Iris pigment epithelial cell (primary cell): ENCODE measurements around the gene ZBTB9.
A peak's percentile ranks its signal among the peaks of the same experiment; 100 is the strongest.

Experiments used
- DNase-seq: peaks from one replicate; pipeline ENCODE4 v3.0.0-alpha.2; 2011; ENCODE audit warnings: low read depth

The ZBTB9 gene

GRCh38 chr6:33418690-33419291 is 35.6 kb upstream of the ZBTB9 start:
- peak; percentile 59 for DNase-seq

DNA sequence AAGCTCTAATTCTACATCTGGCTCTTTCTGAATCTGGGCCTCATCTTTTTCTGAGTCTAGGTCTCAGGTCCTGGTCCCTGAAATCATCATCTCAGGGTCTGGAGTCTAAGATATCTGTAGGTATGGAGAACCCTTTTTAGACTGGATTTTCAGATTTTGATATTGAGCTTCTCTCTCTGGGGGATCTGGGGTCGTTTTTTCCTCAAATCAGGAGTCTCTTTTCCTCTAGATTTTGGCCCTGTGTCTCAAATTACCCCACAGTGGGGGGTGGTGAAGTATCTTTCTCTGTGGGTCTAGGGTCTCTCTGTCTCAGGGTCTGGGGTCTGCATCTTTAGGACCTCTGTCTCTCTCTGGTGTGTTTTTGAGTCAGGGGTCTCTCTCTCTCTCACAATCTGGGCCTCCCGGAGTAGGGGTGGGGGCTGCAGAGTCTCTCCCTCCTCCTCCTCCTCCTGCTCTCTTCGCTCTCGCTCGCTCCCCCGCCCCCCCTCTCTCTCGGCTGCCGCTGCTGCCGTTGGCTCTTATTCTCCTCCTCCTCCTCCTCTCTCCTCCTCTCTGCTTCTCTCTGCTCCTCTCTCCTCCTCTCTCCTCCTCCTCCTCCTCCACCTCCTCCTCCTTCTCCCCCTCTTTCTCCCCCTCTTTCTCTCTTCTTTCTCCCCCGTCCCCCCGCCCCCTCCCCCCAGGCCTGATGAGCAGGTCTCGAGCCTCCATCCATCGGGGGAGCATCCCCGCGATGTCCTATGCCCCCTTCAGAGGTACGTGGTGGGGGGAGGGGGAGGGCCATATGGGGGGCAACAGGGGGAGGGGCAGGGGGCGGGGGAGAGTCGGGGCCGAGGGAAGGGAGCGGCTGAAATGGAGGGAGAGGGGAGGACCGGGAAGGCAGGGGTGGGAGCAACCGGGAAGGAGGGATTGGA is 34.5 kb upstream of the ZBTB9 start, which contains the start of gene SYNGAP1:
SYNGAP1 (plus strand) TSS at position 486 of the 911 bp plus-strand sequence; CDS start at position 686, 200 bp downstream.
- DNase-seq, result peak; percentile 58

DNA sequence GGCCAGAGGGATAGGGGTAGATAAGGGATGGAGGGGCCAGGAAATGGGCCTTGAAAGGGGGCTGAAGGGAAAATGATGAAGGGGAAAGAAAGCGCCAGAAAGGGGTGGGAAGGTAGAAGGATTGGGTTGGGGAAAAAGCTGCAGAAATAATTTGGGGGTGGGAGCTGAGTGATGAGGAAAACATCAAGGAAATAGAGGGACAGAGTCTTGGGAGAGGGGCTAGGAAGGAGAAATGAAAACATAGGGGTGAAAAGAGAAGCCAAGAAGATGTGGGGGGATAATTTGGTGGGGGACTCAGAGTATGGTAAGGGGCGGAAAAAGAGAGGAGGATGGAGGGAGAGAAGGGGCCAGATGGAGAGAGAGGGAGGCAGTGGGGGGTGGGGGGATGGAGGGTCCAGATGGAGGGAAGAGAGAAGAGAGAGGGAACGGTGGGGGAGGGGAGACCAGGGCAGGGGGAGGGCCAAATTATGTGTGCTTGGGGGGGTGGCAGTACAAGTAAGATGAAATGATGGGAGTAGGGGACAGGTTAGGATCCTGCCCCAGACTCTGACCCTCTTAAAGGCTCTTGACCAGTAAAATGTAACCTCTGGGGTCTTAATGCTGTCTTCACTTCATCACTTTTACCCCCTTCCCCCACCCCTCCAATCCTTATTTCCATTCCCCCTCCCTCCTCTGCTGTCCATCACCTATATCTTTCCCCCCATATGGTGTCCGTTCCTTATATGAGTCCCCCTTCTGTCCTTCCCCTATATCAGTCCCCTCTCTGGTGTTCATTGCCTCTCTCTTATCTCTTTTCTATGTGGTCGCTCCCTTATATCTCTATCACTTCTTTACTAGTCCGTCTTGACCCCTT is 33.7 kb upstream of the ZBTB9 start:
- no peak for DNase-seq

- no peak for DNase-seq
Measured at GRCh38 chr6:33421344-33421643, 33.1 kb upstream of the ZBTB9 start.

GRCh38 chr6:33423777-33424176 is 30.6 kb upstream of the ZBTB9 start:
- no peak for DNase-seq

DNA sequence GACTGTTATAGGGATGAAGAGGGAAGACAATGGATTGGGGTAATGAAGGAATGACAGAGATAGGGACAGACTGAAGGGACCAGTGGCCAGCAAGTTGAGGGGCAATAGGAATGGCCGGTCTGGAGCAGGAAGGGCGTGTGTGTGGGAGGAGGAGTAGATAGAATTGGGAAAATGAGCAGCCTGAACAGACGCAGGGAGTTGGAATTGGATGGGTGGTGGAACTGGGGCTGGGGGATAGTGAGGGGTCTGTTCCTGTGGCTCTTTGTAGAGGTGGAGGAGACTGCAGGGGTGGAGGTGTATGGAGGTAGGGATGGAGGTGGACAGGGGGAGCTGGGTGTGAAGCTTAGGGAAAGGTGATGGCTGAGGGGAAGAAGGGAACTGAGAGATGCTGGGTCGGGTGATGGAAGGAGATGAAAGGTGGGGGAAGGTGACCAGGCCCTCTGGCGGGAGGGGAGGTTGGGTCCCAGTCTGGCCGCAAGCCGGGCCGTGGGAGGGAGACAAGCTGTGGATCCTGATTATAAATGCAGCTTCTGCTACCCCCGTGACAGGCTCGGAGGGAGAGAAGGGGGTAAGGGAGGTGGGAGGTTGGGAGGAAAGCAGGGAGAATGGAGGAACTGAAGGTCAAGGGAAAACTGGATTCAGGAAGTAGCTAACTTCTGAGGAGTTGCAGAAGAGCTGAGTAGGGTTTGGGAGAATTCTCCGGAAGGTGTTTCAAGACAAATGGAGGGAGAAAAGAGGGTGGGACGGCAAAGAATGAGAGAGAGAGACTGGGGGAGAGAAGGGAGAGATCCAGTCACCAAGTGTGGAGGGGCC is 29.3 kb upstream of the ZBTB9 start:
- no peak for DNase-seq

DNA sequence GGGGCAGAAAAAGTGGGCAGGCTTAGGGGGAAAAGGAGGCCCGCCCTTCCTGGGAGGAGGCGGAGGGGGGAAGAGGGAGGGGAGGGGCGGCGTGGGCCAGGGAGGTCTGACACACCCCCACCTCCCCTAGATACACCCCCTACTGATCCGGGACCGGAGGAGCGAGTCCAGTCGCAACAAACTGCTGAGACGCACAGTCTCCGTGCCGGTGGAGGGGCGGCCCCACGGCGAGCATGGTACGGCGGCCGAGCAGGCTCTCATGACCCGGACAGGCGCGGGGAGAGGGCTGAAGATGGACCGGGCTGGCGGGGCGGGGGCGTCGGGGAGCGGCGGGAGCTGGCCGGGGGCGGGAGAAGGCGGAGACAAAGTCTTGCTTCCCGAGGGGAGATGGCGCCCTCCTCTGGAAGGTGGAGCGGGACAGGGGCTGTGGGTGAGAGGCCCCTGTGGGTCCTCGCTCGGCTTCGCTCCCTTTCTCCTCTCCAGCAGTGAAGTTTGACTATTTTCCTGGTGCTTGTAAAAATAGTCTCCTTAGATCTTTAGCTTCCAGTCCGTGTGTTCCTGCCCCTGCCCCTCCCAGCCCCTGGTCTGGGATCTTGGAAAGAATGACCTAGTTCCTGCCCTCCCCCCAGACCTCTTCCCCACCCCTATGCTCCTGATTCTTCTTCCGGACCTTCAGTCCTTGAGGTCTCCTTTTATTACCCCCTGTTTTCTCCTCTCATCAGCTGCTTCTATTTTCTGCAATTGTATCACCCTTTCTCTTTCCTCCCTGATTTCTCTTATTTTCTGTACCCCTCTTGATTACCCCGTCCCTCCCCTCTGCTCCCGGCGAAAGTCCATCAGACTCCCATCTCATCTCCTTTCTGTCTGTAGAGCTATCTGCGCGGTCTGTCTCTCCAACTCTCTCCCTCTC is 28.5 kb upstream of the ZBTB9 start:
- peak; percentile 87 for DNase-seq

DNA sequence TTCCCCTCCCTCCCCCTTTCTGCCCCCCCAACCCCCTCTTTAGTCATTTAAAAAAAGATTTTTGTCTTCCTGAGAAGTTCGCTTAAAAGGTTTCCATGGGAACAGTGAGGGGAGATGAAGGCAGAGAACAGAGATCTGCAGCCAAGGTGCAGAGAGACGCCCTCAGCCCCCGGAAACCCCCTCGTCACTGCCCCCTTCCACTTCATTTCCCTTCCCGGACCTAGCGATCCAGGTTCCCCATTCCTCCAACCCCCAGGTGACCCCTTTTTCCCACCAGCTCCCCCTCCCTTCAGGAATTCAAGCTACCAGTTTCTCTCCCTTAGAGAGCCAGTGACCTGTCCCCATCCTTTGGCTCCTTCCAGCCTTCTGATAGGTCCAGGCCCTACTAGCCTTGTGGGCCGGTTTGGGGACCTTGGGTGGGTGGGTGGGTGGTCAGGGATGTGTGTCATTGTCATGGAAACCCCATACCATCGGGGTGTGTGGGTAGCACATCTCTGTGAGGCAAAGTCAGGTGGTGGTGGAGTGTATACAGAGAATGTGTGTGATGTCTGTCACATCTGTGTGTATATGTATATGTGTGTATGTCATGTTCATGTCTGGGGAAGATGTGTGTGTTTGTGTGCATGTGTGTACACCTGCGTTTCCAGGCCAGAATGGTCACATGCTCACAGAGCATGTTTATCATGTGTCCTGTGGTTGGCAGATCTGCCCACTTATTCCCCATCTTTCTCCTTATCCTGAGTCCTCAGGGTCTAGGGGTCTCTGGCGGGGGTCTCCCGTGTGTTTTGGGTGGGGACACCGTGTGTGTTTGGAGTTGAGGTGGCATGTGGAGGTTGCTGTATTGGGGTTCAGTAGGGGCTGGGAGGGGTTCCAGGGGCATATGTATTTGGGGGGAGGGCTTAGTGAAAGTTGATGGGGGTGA is 27.5 kb upstream of the ZBTB9 start:
- no peak for DNase-seq

GRCh38 chr6:33427585-33428223 is 26.7 kb upstream of the ZBTB9 start:
- DNase-seq, result no peak

DNA sequence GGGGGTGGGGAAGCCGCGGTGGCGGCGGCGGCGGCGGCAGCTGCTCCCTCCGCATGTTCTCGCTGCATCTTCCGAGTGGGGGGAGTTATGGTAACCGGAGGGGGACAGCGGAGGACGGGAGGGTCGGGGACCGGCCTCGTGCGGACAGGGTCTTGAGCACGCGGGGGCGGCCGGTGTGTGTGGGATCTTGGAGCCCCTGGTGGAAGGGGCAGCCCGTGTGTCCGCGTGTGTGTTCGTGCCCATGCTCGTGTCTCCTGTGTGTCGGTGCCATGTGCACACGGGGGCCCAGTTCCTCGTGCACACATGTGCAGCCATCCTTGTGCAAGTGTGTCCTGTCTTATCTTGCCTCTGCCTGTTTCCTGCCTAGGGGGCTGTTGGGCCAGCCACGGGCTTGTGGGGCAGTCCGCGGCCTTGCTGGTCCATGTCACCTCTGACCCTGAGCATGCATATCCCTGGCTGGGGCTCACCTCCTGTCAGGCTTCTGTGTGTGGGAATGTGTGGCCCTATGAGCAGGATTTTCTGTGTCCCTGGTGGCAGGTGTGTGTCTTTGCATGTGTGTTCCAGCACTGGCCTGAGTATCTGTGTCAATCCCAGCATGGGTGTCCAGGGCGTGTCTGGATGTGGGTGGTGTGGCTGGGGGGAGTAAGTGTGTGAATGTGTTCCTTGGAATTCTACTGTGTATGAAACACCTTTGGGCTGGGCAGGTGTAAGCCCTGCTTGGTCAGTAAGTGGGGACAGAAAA is 26.0 kb upstream of the ZBTB9 start:
- DNase-seq, result peak; percentile 32

DNA sequence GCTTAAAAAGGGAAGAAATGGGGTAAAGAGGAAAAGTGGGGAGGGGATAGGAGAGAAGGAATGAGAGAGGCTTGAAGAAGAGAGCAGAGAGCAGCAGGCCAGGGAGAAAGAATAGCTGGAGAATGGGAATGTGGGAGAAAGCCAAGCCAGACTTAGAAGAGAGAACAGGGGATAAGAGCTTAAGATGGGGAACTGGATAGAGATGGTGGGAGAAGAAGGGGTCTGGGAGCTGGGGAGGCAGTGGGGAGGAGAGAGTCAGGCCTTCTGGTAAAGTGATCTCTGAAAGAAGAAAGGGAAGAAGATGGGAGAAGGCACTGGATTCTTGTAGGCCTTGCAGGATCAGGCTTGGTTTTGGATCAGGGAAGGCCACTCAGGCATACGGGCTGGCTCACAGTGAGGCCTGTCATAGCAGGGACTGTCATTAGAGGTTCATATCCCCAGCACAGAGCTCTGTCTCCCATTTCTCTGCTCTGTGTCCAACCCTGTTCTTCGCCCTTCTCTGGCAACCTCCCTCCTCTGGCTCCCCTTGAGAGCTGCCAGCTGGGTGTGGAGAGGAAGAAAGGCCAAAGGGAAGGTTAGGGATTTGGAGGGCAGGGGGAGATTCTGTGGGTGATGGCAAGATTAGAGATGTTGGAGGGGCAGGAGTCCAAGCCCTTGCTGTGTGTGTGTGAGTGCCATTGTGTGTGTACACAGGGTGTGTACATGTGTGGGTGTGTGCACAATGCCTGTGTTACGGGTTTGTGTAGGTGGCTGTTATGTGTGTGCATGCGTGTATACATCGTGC is 25.2 kb upstream of the ZBTB9 start:
- DNase-seq, result no peak

GRCh38 chr6:33429750-33430052 is 24.7 kb upstream of the ZBTB9 start:
- DNase-seq, result no peak

GRCh38 chr6:33430334-33430733 is 24.0 kb upstream of the ZBTB9 start:
- DNase-seq, result no peak

- peak; percentile 82 for DNase-seq
Measured at GRCh38 chr6:33430991-33431879, 23.1 kb upstream of the ZBTB9 start.

GRCh38 chr6:33431880-33432541 is 22.4 kb upstream of the ZBTB9 start:
- no peak for DNase-seq

DNA sequence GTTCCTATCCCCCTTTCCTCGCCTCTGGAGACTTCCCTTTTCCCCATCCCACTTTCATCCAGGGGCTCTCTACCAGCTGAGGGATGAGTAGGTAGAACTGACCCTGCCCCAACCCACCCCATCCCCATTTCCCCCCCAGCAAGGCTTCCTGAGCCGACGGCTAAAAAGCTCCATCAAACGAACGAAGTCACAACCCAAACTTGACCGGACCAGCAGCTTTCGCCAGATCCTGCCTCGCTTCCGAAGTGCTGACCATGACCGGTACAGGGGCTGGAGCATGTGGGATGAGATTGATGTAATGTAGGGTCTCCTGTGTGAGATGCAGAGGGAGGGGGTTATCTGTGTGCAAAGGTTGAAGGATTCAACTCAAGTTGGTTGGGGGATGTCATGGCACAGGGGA is 21.8 kb upstream of the ZBTB9 start:
- no peak for DNase-seq
